ENCODE results near the gene DPM1. TPM values are rescaled to one million over a fixed set of nuclear protein-coding genes. Genes with fewer than 3 reads are reported as not detected.
"Not testable (repeated sequence)": the region's sequence is repeated elsewhere in the genome, so short reads cannot be mapped to it uniquely, and the experiment has no call there.

The DPM1 gene
- total and polyA plus RNA-seq, 2 of the 8 experiments (the other 6 are each of a cell fraction or from before 2014, with no cell fraction given): 42.3 to 57.0 TPM

- DNase-seq (ENCODE audit: low read depth in 1 of 2, low spot score in 2 of 2); H3K14ac ChIP-seq (ENCODE audit: insufficient read length); H3K23me2 ChIP-seq (ENCODE audit: low read depth, low read length); H3K4ac ChIP-seq (replicated peaks; ENCODE audit: insufficient read length, low read depth, low read length); H3K27me3 ChIP-seq (replicated peaks in 1 of 4; ENCODE audit: control insufficient read depth in 3 of 4, extremely low read depth in 1 of 4, insufficient read depth in 3 of 4, low read length in 3 of 4); H3K23ac ChIP-seq (ENCODE audit: insufficient read length); H3K79me2 ChIP-seq (ENCODE audit: control insufficient read depth in 1 of 2, insufficient read depth in 2 of 2, low read length in 2 of 2); H3K27ac ChIP-seq (ENCODE audit: low read depth, low read length); H4K20me1 ChIP-seq (replicated peaks in 1 of 2; ENCODE audit: control insufficient read depth in 1 of 2, insufficient read depth in 2 of 2, low read length in 2 of 2); H2BK20ac ChIP-seq (ENCODE audit: low read length); H3K79me1 ChIP-seq (ENCODE audit: low read depth, low read length); H4K91ac ChIP-seq (replicated peaks; ENCODE audit: insufficient read length, low read length); H2BK15ac ChIP-seq (ENCODE audit: low read length); H2BK5ac ChIP-seq (ENCODE audit: low read depth, low read length); H3K36me3 ChIP-seq (ENCODE audit: control insufficient read depth in 2 of 4, insufficient read depth in 4 of 4, low read length in 3 of 4); H3K9me3 ChIP-seq (ENCODE audit: insufficient read depth in 2 of 2, low read depth in 1 of 2, low read length in 1 of 2); H3K4me1 ChIP-seq (replicated peaks in 1 of 4; ENCODE audit: control insufficient read depth in 3 of 4, insufficient read depth in 4 of 4, low read length in 3 of 4); H2BK12ac ChIP-seq (ENCODE audit: low read depth, low read length); H4K5ac ChIP-seq (ENCODE audit: insufficient read length, low read depth, low read length); H2AK5ac ChIP-seq (ENCODE audit: low read depth, low read length); H2BK120ac ChIP-seq (replicated peaks; ENCODE audit: low read depth, low read length); H3K4me3 ChIP-seq (ENCODE audit: extremely low read depth in 1 of 4, insufficient read depth in 2 of 4, low read depth in 3 of 4, low read length in 4 of 4); POLR2A ChIA-PET (ENCODE audit: partially characterized antibody); H2AFZ ChIP-seq (ENCODE audit: low read length); FAIRE-seq; H3K18ac ChIP-seq (ENCODE audit: extremely low read depth, low read length); H3K4me2 ChIP-seq (ENCODE audit: insufficient read depth in 1 of 2, low read depth in 2 of 2, low read length in 2 of 2); H4K8ac ChIP-seq (ENCODE audit: extremely low read depth, insufficient read depth, low read length); H3K56ac ChIP-seq (replicated peaks; ENCODE audit: insufficient read length, low read depth, low read length); H3K9ac ChIP-seq (replicated peaks in 1 of 4; ENCODE audit: extremely low read depth in 1 of 4, low read depth in 3 of 4, low read length in 3 of 4): not testable (repeated sequence)
- CTCF ChIA-PET (ENCODE audit: partially characterized antibody): interaction anchor here (0.6 to 7.6 kb wide), 4 partner anchors 9 to 70 kb away, joined by 3 to 54 read pairs (median 4); no protein-coding TSS in a partner anchor
- 81% methylated on average over 4 of the region's 4 CpGs; no CpG with 5 or more reads in 1 of the 2 experiments for WGBS, 2 experiments (ENCODE audit: extremely low coverage in 1 of 2, insufficient coverage in 1 of 2, insufficient read length in 1 of 2, insufficient replicate concordance in 2 of 2, low coverage in 1 of 2, low lambda C conversion rate in 2 of 2, missing lambda C conversion rate in 1 of 2)
Measured at GRCh38 chr20:50978533-50978932, 20.2 kb upstream of the DPM1 start.
